Ascending aorta (tissue), 2 donors: ENCODE results near the gene PLCB1. TPM values are rescaled to one million over a fixed set of nuclear protein-coding genes. Genes with fewer than 3 reads are reported as not detected.

ENCODE experiments used
- DNase-seq, 2 donors: peaks; one replicate each; pipeline ENCODE4 v3.0.0-alpha.2; 2019; ENCODE audit warnings: low spot score in 2 of 2
- H3K27ac ChIP-seq, 2 donors: fragments of 200-600 bp; sonication (generic); one replicate each; pipeline ENCODE4 v1.5.1; 2016 to 2017; ENCODE audit warnings: mild to moderate bottlenecking in 1 of 2
- H3K27me3 ChIP-seq: fragments of 200-600 bp; sonication (generic); one replicate; pipeline ENCODE4 v1.5.1; 2017
- H3K36me3 ChIP-seq, 2 donors: fragments of 200-600 bp; sonication (generic); one replicate each; pipeline ENCODE4 v1.5.1; 2016
- H3K4me1 ChIP-seq, 2 donors: fragments of 200-600 bp; sonication (generic); one replicate each; pipeline ENCODE4 v1.5.1; 2016 to 2017; ENCODE audit warnings: mild to moderate bottlenecking in 1 of 2
- H3K4me3 ChIP-seq, 2 donors: fragments of 200-600 bp; sonication (generic); one replicate each; pipeline ENCODE4 v1.5.1; 2016 to 2017; ENCODE audit warnings: mild to moderate bottlenecking in 1 of 2
- H3K9me3 ChIP-seq, 2 donors: fragments of 200-600 bp; sonication (generic); one replicate each; pipeline ENCODE4 v1.5.1; 2016
- CTCF ChIP-seq, 3 experiments: fragments of 200-600 bp in 2 of 3; fragments of 450-650 bp in 1 of 3; sonication (generic) in 2 of 3; IDR thresholded peaks; one replicate each; pipeline ENCODE4 v1.5.1; 2016 to 2019; ENCODE audit warnings: antibody characterized with exemption in 3 of 3, mild to moderate bottlenecking in 1 of 3, moderate library complexity in 1 of 3
- intact Hi-C: fragments of 100-400 bp; cut with DNase I; formaldehyde crosslinking; loops from one replicate; pipeline ENCODE4 v1.15.1; 2023
- total RNA-seq: library from RNA; depleted of rRNA; stranded (reverse); fragments of >200 nt; gene quantifications from one replicate; pipeline ENCODE4 v1.1.0, GENCODE V29; 2016

The PLCB1 gene
- total RNA-seq, 1 donor from 2014 or later: 22.9 TPM

- no peak for TF ChIP-seq CTCF (IDR thresholded peaks at IDR 0.05)
- H3K27ac ChIP-seq: no peak overlapping the region
- intact Hi-C loops: no loop called here
Measured at GRCh38 chr20:8646033-8646441, 514.0 kb downstream of the PLCB1 start.

GRCh38 chr20:8646716-8647115 lies 514.6 kb downstream of the PLCB1 start:
- TF ChIP-seq CTCF (IDR thresholded peaks at IDR 0.05): no peak
- no peak for DNase-seq
- Histone ChIP-seq H3K36me3 (no peaks in the 10 kb centered on the region), H3K4me3 (no peak overlapping the region), H3K27me3 (no peaks in the 10 kb centered on the region), H3K27ac (no peak overlapping the region), H3K4me1 (no peaks in the 10 kb centered on the region), H3K9me3 (no peaks in the 10 kb centered on the region)
- intact Hi-C loops: no loop called here

More at GRCh38 chr20:8646033-8646441, 514.0 kb downstream of the PLCB1 start:
- Histone ChIP-seq H3K27me3 (no peaks in the 10 kb centered on the region), H3K4me1 (no peaks in the 10 kb centered on the region), H3K36me3 (no peaks in the 10 kb centered on the region), H3K9me3 (no peaks in the 10 kb centered on the region), H3K4me3 (no peak overlapping the region)
- DNase-seq: no peak

- intact Hi-C loops: no loop called here
- DNase-seq: no peak
- TF ChIP-seq CTCF (IDR thresholded peaks at IDR 0.05): no peak
- no peak overlapping the region for H3K4me3 ChIP-seq
- no peaks in the 10 kb centered on the region for H3K27me3 ChIP-seq
- no peaks in the 10 kb centered on the region for H3K4me1 ChIP-seq
- no peaks in the 10 kb centered on the region for H3K9me3 ChIP-seq
- H3K36me3 ChIP-seq: no peaks in the 10 kb centered on the region
- H3K27ac ChIP-seq: no peak overlapping the region
Measured at GRCh38 chr20:8647961-8648441, 515.9 kb downstream of the PLCB1 start.

DNA sequence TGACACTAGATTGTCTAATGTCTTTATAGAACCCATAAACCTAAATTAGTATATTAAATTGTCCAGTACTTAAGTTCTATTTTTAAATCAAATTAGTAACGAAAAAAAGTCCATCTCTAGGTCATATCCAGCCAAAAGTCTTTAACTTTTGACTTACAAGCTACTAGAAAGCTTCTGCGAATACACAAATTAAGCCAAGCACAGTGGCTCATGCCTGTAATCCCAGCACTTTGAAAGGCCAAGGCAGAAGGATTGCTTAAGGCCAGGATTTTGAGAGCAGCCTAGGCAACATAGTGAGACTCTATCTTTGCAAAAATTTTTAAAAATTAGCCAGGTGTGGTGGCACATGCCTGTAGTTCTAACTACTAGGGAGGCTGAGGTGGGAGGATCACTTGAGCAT lies 516.4 kb downstream of the PLCB1 start:
- no peak for DNase-seq
- H3K27me3 ChIP-seq: no peaks in the 10 kb centered on the region
- no peaks in the 10 kb centered on the region for H3K9me3 ChIP-seq
- H3K27ac ChIP-seq: no peak overlapping the region
- no peak for TF ChIP-seq CTCF (IDR thresholded peaks at IDR 0.05)
- no peaks in the 10 kb centered on the region for H3K4me1 ChIP-seq
- no peak overlapping the region for H3K4me3 ChIP-seq
- no peaks in the 10 kb centered on the region for H3K36me3 ChIP-seq
- intact Hi-C loops: no loop called here

- no peak for TF ChIP-seq CTCF (IDR thresholded peaks at IDR 0.05)
- H3K4me1 ChIP-seq: no peaks in the 10 kb centered on the region
- H3K27ac ChIP-seq: no peak overlapping the region
- H3K27me3 ChIP-seq: no peaks in the 10 kb centered on the region
- H3K9me3 ChIP-seq: no peaks in the 10 kb centered on the region
- H3K36me3 ChIP-seq: no peaks in the 10 kb centered on the region
- H3K4me3 ChIP-seq: no peak overlapping the region
- intact Hi-C loops: no loop called here
- DNase-seq: no peak
Measured at GRCh38 chr20:8652396-8652795, 520.3 kb downstream of the PLCB1 start.

DNA sequence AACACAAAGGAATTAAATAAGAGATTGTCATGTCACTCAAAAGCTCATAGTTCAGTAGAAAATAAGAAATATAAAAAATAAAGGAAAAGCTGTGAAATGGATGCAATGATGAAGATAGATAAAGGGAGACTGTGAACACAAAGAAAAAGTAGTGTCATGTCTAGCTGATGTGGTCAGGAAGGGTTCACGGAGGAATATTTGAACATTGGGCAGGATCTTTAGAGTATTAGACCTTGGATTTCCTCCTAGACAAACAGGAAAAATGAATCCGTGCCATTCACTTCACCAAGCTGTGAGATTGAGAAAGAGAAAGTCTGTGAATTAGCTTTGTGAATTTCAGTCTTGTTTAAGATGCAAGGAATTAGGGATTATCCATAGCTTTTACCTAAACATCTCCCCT lies 522.4 kb downstream of the PLCB1 start:
- DNase-seq: no peak
- no peaks in the 10 kb centered on the region for H3K36me3 ChIP-seq
- no peak overlapping the region for H3K27ac ChIP-seq
- intact Hi-C loops: no loop called here
- no peaks in the 10 kb centered on the region for H3K4me1 ChIP-seq
- no peak for TF ChIP-seq CTCF (IDR thresholded peaks at IDR 0.05)
- H3K27me3 ChIP-seq: no peaks in the 10 kb centered on the region
- no peak overlapping the region for H3K4me3 ChIP-seq
- no peaks in the 10 kb centered on the region for H3K9me3 ChIP-seq
